A549 (cell line): Measurements from ENCODE around the gene CDYL. TPM values are rescaled to one million over a fixed set of nuclear protein-coding genes. Genes with fewer than 3 reads are reported as not detected.
"Not testable (repeated sequence)": the region's sequence is repeated elsewhere in the genome, so short reads cannot be mapped to it uniquely, and the experiment has no call there.

Source experiments
- ATAC-seq, 2 experiments: fragments of 200-7000 bp in 1 of 2; fragments of >200 bp in 1 of 2; cut with Nextera tagmentation in 1 of 2; cut with Tn5 transposase in 1 of 2; 3 replicates each; pipeline versions ENCODE4 v1.8.0 to v1.9.1; 2018 to 2020; ENCODE audit warnings: mild to moderate bottlenecking in 1 of 2, moderate library complexity in 1 of 2
- CTCF ChIA-PET: fragments of 300-600 bp; sonication (Branson Sonifier 250); formaldehyde crosslinking; extraction: SDS; loops from one replicate; lab custom pipeline; 2021; ENCODE audit warnings: antibody characterized with exemption, inconsistent platforms; lab: Yijun Ruan, JAX
- POLR2A ChIA-PET: fragments of 350-600 bp; formaldehyde crosslinking; extraction: SDS; loops from one replicate; lab custom pipeline; 2021; ENCODE audit warnings: antibody characterized with exemption, inconsistent platforms; lab: Yijun Ruan, JAX
- DNase-seq, 2 experiments: peaks; one replicate each; pipeline versions ENCODE4 v3.0.0 to v3.0.0-alpha.2; 2011 to 2016; ENCODE audit warnings: low read depth in 1 of 2, low spot score in 1 of 2
- FAIRE-seq: peaks from 2 replicates; lab custom pipeline; 2011; peaks lifted over from hg19 to GRCh38; lab: Jason Lieb, UNC
- H3K27ac ChIP-seq, 2 experiments: fragments of >200 bp; sonication (Bioruptor Twin); formaldehyde crosslinking; 3 replicates each; pipeline ENCODE4 v1.5.1; 2016 to 2017
- H3K4me1 ChIP-seq: fragments of >200 bp; sonication (Bioruptor Twin); formaldehyde crosslinking; 3 replicates; pipeline ENCODE4 v1.6.1; 2016
- H3K4me2 ChIP-seq: fragments of >200 bp; sonication (Bioruptor Twin); formaldehyde crosslinking; 3 replicates; pipeline ENCODE4 v1.6.1; 2016
- H3K4me3 ChIP-seq: fragments of >200 bp; sonication (Bioruptor Twin); formaldehyde crosslinking; 3 replicates; pipeline ENCODE4 v1.5.1; 2016
- H3K9me3 ChIP-seq: fragments of >200 bp; sonication (Bioruptor Twin); formaldehyde crosslinking; 3 replicates; pipeline ENCODE4 v1.6.1; 2016
- ATOH8 ChIP-seq: fragments of 250-450 bp; sonication (Bioruptor Pico); IDR thresholded peaks from 2 replicates; pipeline ENCODE4 v1.5.0; 2020; ENCODE audit warnings: low read depth, mild to moderate bottlenecking, moderate library complexity
- CTCF ChIP-seq: fragments of >200 bp; sonication (Bioruptor Twin); formaldehyde crosslinking; IDR thresholded peaks from 3 replicates; pipeline ENCODE4 v1.5.1; 2016
- FOSB ChIP-seq: fragments of 250-450 bp; sonication (Bioruptor Pico); IDR thresholded peaks from 2 replicates; pipeline ENCODE4 v1.5.0; 2020; ENCODE audit warnings: mild to moderate bottlenecking, moderate library complexity
- MAFK ChIP-seq: fragments of 450-650 bp; IDR thresholded peaks from 2 replicates; pipeline ENCODE4 v1.6.1; 2014; ENCODE audit not compliant: partially characterized antibody
- MAX ChIP-seq: IDR thresholded peaks from 2 replicates; pipeline ENCODE4 v1.6.1; 2012
- NPAS2 ChIP-seq: fragments of 250-450 bp; sonication (Bioruptor Pico); IDR thresholded peaks from 2 replicates; pipeline ENCODE4 v1.8.0; 2022; ENCODE audit warnings: mild to moderate bottlenecking, moderate library complexity, borderline replicate concordance
- POLR2AphosphoS2 ChIP-seq: conservative IDR thresholded peaks from 2 replicates; pipeline ENCODE4 v1.6.1; 2012; ENCODE audit warnings: low read length, improper control_type of control experiment, inconsistent platforms
- RAD21 ChIP-seq, 2 experiments: fragments of >200 bp in 1 of 2; sonication (Bioruptor Twin) in 1 of 2; formaldehyde crosslinking in 1 of 2; IDR thresholded peaks in 1 of 2; conservative IDR thresholded peaks in 1 of 2; 2 replicates in 1 of 2; 3 replicates in 1 of 2; pipeline ENCODE4 v1.6.1; 2012 to 2018; ENCODE audit warnings: inconsistent platforms in 1 of 2
- TFCP2L1 ChIP-seq: fragments of 250-450 bp; sonication (Bioruptor Pico); IDR thresholded peaks from 2 replicates; pipeline ENCODE4 v1.5.0; 2021; ENCODE audit warnings: mild to moderate bottlenecking
- WGBS: methylation state at CpG from one replicate; pipeline ENCODE4 v1.1.6; 2017; ENCODE audit errors: missing lambda C conversion rate; 5-methylcytosine and 5-hydroxymethylcytosine counted together
- polyA plus RNA-seq, 4 experiments: library from polyadenylated mRNA; depleted of rRNA in 3 of 4; stranded (reverse); fragments of >200 nt; fragmentation: RNase III in 1 of 4; extraction: RNeasy Plus Mini Kit Qiagen cat#74134 plus additional on column Dnase treatment in 1 of 4; gene quantifications; 2 replicates in 3 of 4; 3 replicates in 1 of 4; pipeline ENCODE4 v1.2.3, GENCODE V29; 2011 to 2017

The CDYL gene
- polyA plus RNA-seq, 2 of the 4 experiments (the other 2 are of a cell fraction), result 18.6 to 42.7 TPM

- TF ChIP-seq MAX, result peak; percentile 94
- TF ChIP-seq ATOH8 (CRISPR knock-in tag), result no peak
Measured at GRCh38 chr6:5003604-5004372, 227.6 kb downstream of the CDYL start, which contains the start of gene RPP40 (continued).

- FAIRE-seq (no peak), ATAC-seq (peak; percentile 13 to 25; a peak in 5 of 6 replicates), DNase-seq (peak in 1 of 2 experiments; percentile 8)
- H3K9me3 ChIP-seq, result no peaks in the 10 kb centered on the region
- peak overlapping the region; percentile 84 to 85 for H3K27ac ChIP-seq
- peak overlapping the region; percentile 86 for H3K4me2 ChIP-seq
- CTCF ChIA-PET, result interaction anchor here (0.6 to 1.6 kb wide), 5 partner anchors 9 to 42 kb away, joined by 3 to 6 read pairs (median 4); no protein-coding TSS in a partner anchor
- TF ChIP-seq TFCP2L1 (no peak), NPAS2 (CRISPR knock-in tag) (no peak), FOSB (no peak), MAFK (no peak), POLR2AphosphoS2 (no peak), RAD21 (conservative IDR thresholded peaks at IDR 0.05 in 1 of 2, IDR thresholded peaks at IDR 0.05 in 1 of 2) (no peak), CTCF (no peak)
- POLR2A ChIA-PET, result interaction anchor here (1.5 kb wide), 1 partner anchor 121 kb away, joined by 3 read pairs; no protein-coding TSS in a partner anchor
- 57% methylated on average over 12 of the region's 12 CpGs for WGBS
- H3K4me1 ChIP-seq, result peaks cover 4% of the 10 kb centered on the region; the same call in 1 of the 3 replicates
- peak overlapping the region; percentile 66 for H3K4me3 ChIP-seq
Measured at GRCh38 chr6:5004373-5005037, 228.3 kb downstream of the CDYL start.

GRCh38 chr6:5005038-5005433, 228.8 kb downstream of the CDYL start:
- H3K9me3 ChIP-seq, DNase-seq, H3K4me3 ChIP-seq, ATAC-seq, FAIRE-seq, POLR2A ChIA-PET, H3K4me1 ChIP-seq: not testable (repeated sequence)
- peak overlapping the region; percentile 86; the same call in 2 of the 3 replicates for H3K4me2 ChIP-seq
- CTCF ChIA-PET, result interaction anchor here (1.0 to 1.1 kb wide), 2 partner anchors 9 to 26 kb away, joined by 3 read pairs; no protein-coding TSS in a partner anchor
- peak overlapping the region in 1 of 2 experiments; percentile 84; a peak in 2 of 6 replicates for H3K27ac ChIP-seq
- 99% methylated on average over 5 of the region's 5 CpGs for WGBS

Other genes starting within 250 kb of the CDYL start
- gene RPP40, start 227.6 kb downstream of the CDYL start, polyA plus RNA-seq (2011; rRNA removed), result 15.8 and 17.8 TPM in 2 replicates
- 33.9 to 39.1 TPM (median 35.0 TPM) in 3 replicates for gene RPP40, start 227.6 kb downstream of the CDYL start, polyA plus RNA-seq (2017; fragmentation: RNase III; extraction: RNeasy Plus Mini Kit Qiagen cat#74134 plus additional on column Dnase treatment)